ENCODE results near the gene GTPBP4. TPM values are rescaled to one million over a fixed set of nuclear protein-coding genes. Genes with fewer than 3 reads are reported as not detected.
A peak's percentile ranks its signal among the peaks of the same experiment; 100 is the strongest.

The GTPBP4 gene
- polyA plus RNA-seq, 6 donors from 2014 or later = 17.6 to 24.7 (median 22.0) TPM

DNA sequence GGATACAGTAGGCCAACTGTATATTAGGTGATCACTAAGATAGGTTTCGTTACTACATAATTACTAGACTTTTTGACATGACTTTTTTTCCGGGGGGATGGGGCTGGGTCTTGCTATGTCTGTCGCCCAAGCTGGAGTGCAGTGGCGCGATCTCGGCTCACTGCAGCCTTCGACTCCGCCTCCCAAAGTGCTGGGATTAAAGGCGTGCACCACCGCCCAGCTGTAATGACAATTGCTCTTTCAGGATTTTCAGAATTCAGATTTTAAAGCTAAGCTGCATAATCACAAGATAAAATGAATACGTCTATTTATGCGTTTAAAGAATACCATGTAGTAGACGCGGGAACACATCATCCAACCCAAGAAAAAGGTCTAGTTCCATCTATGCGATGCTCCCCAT is 59.7 kb downstream of the GTPBP4 start:
- Mint-ChIP-seq H3K9me3 (peaks cover 0 to 3% (median 0%) of the 10 kb centered on the region in 7 donors), H3K4me1 (peaks cover 42 to 68% (median 59%) of the 10 kb centered on the region in 3 donors), H3K27me3 (no peaks in the 10 kb centered on the region), H3K36me3 (peaks cover 0 to 5% of the 10 kb centered on the region in 2 donors), H3K4me3 (peak overlapping the region; percentile 91 to 97 (median 96)), H3K27ac (peak overlapping the region; percentile 98 to 100 (median 100))
- DNase-seq (no peak), ATAC-seq (ENCODE audit: low read depth in 2 of 2) (no peak)

DNA sequence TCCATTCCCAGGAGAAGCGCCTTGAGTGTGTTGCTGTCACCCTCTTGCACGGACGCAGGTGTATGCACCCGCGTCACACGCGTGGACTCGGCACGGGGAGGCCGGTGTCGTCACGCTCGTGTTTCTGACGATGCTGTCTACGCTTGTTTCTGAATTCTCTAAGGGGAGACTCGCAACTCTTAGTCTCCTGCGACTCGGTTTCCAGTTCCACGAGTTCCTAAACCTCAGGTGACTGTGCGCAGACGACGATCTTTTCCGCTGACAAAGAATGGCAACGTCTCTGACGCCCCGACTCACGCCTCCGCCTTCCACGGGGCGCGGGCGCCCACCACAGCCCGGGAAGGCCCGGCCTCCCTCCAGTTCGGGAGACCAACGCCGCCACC is 60.1 kb downstream of the GTPBP4 start:
- H3K4me3 Mint-ChIP-seq = peak overlapping the region; percentile 91 to 97 (median 96)
- ATAC-seq (ENCODE audit: low read depth in 2 of 2) (peak; percentile 29 to 30), DNase-seq (peak; percentile 69)
- peaks cover 0 to 3% (median 0%) of the 10 kb centered on the region in 7 donors for H3K9me3 Mint-ChIP-seq
- peak overlapping the region; percentile 98 to 100 (median 100) for H3K27ac Mint-ChIP-seq
- no peaks in the 10 kb centered on the region for H3K27me3 Mint-ChIP-seq
- peaks cover 41 to 68% (median 59%) of the 10 kb centered on the region in 3 donors for H3K4me1 Mint-ChIP-seq
- H3K36me3 Mint-ChIP-seq = peaks cover 0 to 2% of the 10 kb centered on the region in 2 donors

DNA sequence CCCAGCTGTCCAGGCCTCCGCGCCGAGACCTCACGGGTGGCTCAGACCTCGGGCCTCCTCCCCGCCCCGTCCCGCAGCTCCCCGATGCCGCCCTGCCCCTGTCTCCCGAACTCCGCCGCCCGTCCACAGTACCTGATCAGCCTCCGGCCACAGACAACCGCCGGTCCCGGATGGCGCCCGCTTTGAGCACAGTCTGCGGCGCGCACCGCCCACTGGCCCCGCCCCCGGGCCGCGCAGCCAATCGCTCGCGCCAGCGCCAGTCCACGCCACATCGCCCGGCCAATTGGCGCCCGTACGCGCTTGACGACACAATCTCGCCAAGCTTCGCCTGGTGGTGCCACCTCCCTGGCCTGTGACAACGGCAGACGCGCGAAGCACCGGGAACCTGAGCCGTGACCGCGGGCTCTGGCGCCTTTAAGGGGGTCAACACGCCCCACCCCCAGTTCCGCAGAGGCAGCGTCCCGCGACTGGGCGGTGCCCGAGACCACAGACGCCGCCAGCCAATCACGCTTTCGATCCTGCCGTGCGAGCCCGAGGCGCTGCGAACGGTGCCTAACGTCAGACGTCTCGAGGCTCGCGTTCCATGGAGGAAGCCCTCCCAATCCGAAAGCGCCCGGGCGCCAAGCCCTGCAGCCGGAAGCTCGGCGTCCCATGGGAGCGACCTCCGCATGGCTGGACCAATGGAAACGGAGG is 60.6 kb downstream of the GTPBP4 start, which contains the start of gene IDI1:
TSS of gene IDI1 (minus strand) at position 388 of the 693 bp plus-strand sequence. CDS start at position 272, 116 bp downstream.
- Mint-ChIP-seq H3K4me3 (peak within 1 kb of the TSS; percentile 91 to 97 (median 96)), H3K27ac (peak within 1 kb of the TSS; percentile 98 to 100 (median 100)), H3K4me1 (peaks cover 41 to 68% (median 59%) of the 10 kb centered on the region in 3 donors), H3K36me3 (no peaks in the 10 kb centered on the region), H3K27me3 (no peaks in the 10 kb centered on the region), H3K9me3 (peaks cover 0 to 3% (median 0%) of the 10 kb centered on the region in 7 donors)
- DNase-seq = peak; percentile 98
- ATAC-seq (ENCODE audit: low read depth in 2 of 2) = peak; percentile 76 to 77

DNA sequence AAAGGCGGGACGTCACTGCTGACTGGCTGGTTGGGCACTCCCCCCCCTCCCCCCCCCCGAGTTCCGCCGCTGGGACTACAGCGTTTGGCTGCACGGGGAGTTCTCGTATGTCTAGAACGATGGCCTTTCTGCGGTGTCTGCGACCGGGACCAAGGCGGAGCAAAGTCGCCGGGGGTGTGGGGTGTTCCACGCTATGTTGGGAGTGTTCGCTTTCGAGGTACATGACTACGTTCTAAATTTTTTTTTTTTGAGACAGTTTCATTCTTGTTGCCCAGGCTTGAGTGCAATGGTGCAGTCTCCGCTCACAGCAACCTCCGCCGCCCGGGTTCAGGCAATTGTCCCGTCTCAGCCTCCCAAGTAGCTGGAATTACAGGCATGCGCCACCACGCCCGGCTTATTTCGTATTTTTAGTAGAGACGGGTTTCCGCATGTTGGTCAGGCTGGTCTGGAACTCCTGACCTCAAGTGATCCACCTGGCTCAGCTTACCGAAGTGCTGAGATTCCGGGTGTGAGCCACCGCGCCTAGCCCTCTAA is 61.3 kb downstream of the GTPBP4 start:
- DNase-seq = no peak
- H3K27ac Mint-ChIP-seq = peak overlapping the region; percentile 98 to 100 (median 100)
- peak overlapping the region; percentile 91 to 97 (median 96) for H3K4me3 Mint-ChIP-seq
- no peak for ATAC-seq (ENCODE audit: low read depth in 2 of 2)
- H3K9me3 Mint-ChIP-seq = peaks cover 0 to 3% (median 0%) of the 10 kb centered on the region in 7 donors
- peaks cover 40 to 65% (median 59%) of the 10 kb centered on the region in 3 donors for H3K4me1 Mint-ChIP-seq
- H3K27me3 Mint-ChIP-seq = no peaks in the 10 kb centered on the region
- H3K36me3 Mint-ChIP-seq = no peaks in the 10 kb centered on the region

DNA sequence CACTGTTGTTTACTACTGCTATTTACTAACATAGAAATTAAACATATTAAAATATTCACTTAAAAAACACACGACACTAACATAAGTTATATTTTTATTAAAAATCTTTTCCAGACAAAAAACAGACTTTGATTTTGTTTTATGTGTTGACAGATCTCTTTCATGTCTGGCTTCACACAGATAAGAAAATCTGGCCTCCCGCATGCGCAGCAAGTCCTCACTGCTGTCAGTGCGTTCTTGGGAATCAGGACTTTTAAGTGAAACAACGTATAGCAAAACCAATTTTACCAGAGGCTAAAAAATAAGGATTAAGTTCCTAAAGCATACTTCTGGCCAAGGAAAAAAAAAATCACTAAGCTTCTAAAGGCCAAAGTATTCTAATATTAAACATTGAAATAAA is 61.9 kb downstream of the GTPBP4 start:
- no peaks in the 10 kb centered on the region for H3K36me3 Mint-ChIP-seq
- no peak for ATAC-seq (ENCODE audit: low read depth in 2 of 2)

DNA sequence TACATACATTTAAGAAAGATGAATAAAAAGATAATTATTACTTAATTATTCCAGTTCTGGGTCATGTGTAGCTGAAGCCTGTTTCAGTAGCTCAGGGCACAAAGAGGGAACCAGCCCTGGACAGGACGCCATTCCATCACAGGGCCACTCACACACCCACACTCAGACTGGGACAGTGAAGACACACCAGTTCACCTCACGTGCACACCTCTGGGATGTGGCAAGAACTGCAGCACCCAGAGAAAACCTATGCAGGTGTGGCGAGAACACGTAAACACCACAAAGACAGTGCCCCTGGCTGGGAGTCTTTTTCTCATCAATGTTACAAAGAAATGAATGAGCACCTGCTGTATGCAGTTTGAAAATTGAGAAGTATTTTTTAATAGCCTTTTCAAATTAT is 62.3 kb downstream of the GTPBP4 start:
- Mint-ChIP-seq H3K27me3 (no peaks in the 10 kb centered on the region), H3K4me3 (peak overlapping the region; percentile 52 to 96 (median 92)), H3K36me3 (no peaks in the 10 kb centered on the region), H3K4me1 (peaks cover 36 to 64% (median 58%) of the 10 kb centered on the region in 3 donors), H3K9me3 (peaks cover 0 to 3% (median 0%) of the 10 kb centered on the region in 7 donors), H3K27ac (peak overlapping the region in 5 of 6 donors; percentile 53 to 100 (median 99))
- ATAC-seq (ENCODE audit: low read depth in 2 of 2) (no peak), DNase-seq (no peak)

More for the DNA sequence above, 61.9 kb downstream of the GTPBP4 start:
- Mint-ChIP-seq H3K4me1 (peaks cover 38 to 65% (median 59%) of the 10 kb centered on the region in 3 donors), H3K27me3 (no peaks in the 10 kb centered on the region), H3K9me3 (peaks cover 0 to 3% (median 0%) of the 10 kb centered on the region in 7 donors), H3K27ac (peak overlapping the region in 5 of 6 donors; percentile 98 to 100 (median 100)), H3K4me3 (peak overlapping the region; percentile 91 to 97 (median 96))
- no peak for DNase-seq

GRCh38 chr10:1054684-1055083 is 66.5 kb downstream of the GTPBP4 start:
- Mint-ChIP-seq H3K27me3 (no peaks in the 10 kb centered on the region), H3K9me3 (no peaks in the 10 kb centered on the region), H3K4me3 (peak overlapping the region; percentile 35 to 99 (median 83)), H3K27ac (peak overlapping the region in 5 of 6 donors; percentile 16 to 95 (median 69)), H3K4me1 (peaks cover 41 to 73% (median 57%) of the 10 kb centered on the region in 3 donors), H3K36me3 (no peaks in the 10 kb centered on the region)
- DNase-seq (no peak), ATAC-seq (ENCODE audit: low read depth in 2 of 2) (no peak)

GRCh38 chr10:1056326-1057105 is 68.3 kb downstream of the GTPBP4 start, which contains the start of gene WDR37:
Gene WDR37, plus strand, starts transcription at chr10:1056385. Its CDS starts 15,771 bp downstream, at chr10:1072156.
- DNase-seq (peak; percentile 89), ATAC-seq (ENCODE audit: low read depth in 2 of 2) (peak; percentile 94)
- H3K4me1 Mint-ChIP-seq = peaks cover 52 to 80% (median 74%) of the 10 kb centered on the region in 3 donors
- H3K27me3 Mint-ChIP-seq = no peaks in the 10 kb centered on the region
- H3K27ac Mint-ChIP-seq = peak within 1 kb of the TSS; percentile 92 to 98 (median 96)
- H3K9me3 Mint-ChIP-seq = no peaks in the 10 kb centered on the region
- no peaks in the 10 kb centered on the region for H3K36me3 Mint-ChIP-seq
- H3K4me3 Mint-ChIP-seq = peak within 1 kb of the TSS; percentile 91 to 99 (median 96)

GRCh38 chr10:1057106-1057657 is 68.9 kb downstream of the GTPBP4 start:
- Mint-ChIP-seq H3K4me1 (peaks cover 50 to 79% (median 78%) of the 10 kb centered on the region in 3 donors), H3K27me3 (no peaks in the 10 kb centered on the region), H3K9me3 (no peaks in the 10 kb centered on the region), H3K4me3 (peak overlapping the region; percentile 91 to 99 (median 96)), H3K36me3 (no peaks in the 10 kb centered on the region), H3K27ac (peak overlapping the region; percentile 92 to 97 (median 96))
- ATAC-seq (ENCODE audit: low read depth in 2 of 2) (peak; percentile 19 to 28), DNase-seq (peak; percentile 49)

GRCh38 chr10:1058017-1058416 is 69.8 kb downstream of the GTPBP4 start:
- Mint-ChIP-seq H3K36me3 (no peaks in the 10 kb centered on the region), H3K27me3 (no peaks in the 10 kb centered on the region), H3K4me1 (peaks cover 46 to 78% (median 70%) of the 10 kb centered on the region in 3 donors), H3K9me3 (no peaks in the 10 kb centered on the region), H3K27ac (peak overlapping the region; percentile 41 to 97 (median 96)), H3K4me3 (peak overlapping the region; percentile 77 to 99 (median 96))
- ATAC-seq (ENCODE audit: low read depth in 2 of 2) (no peak), DNase-seq (no peak)

DNA sequence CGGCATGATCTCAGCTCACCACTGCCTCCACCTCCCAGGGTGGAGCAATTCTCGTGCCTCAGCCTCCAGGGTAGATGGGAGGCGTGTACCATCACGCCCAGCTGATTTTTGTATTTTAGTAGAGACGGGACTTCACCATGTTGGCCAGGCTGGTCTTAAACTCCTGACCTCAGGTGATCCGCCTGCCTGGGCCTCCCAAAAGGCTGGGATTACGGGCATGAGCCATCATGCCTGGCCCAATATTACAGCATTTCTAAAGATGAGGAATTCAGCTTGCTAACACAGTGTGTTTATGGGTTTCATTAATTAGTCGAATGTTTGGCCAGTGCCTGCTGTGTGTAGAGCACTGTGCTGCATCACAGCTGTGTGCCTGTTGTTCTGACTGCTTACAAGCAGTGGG is 71.7 kb downstream of the GTPBP4 start:
- no peaks in the 10 kb centered on the region for H3K27me3 Mint-ChIP-seq
- no peak overlapping the region for H3K4me3 Mint-ChIP-seq
- DNase-seq (no peak), ATAC-seq (ENCODE audit: low read depth in 2 of 2) (no peak)
- no peaks in the 10 kb centered on the region for H3K36me3 Mint-ChIP-seq
- H3K9me3 Mint-ChIP-seq = no peaks in the 10 kb centered on the region
- peak overlapping the region in 4 of 6 donors; percentile 53 to 91 (median 62) for H3K27ac Mint-ChIP-seq
- H3K4me1 Mint-ChIP-seq = peaks cover 37 to 65% (median 60%) of the 10 kb centered on the region in 3 donors

DNA sequence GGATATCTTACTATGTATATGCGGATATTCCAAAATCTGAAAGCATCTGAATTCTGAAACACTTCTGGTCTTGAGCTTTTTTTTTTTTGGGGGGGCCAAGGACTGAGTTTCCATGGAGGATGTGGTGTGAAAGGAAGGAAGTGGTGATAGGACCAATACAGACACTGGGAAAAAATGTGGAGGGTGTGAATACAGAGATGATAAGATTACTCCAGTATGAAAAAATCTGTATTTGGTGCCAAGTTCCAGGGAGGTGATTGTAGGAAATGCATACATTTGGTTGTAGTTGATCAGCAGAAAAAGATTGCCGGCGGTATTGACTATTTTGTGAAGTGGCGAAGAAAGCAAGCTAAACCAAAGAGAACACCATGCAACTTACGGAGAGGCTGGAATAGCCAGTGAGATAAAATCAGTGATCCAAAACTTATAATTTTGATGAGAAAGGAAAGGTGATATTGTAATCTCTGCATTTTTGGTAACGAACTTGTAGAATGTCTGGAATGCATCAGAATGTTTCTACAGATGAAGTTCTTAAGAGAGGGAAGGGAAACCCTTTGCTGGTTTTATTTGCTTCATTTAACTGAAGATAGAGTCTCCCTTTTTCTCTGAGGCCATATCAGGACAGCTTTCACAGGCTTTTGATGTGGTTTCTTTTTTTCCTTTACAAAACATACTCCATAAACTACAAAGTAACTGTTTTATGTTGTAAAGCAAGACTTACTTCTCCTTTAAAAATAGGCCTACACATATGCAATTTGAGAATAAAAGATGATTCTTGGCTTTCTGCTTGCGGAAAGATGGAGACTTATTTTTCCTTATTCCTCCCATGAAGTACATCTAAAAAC is 73.9 kb downstream of the GTPBP4 start:
- Mint-ChIP-seq H3K4me1 (peaks cover 35 to 55% (median 54%) of the 10 kb centered on the region in 3 donors), H3K27me3 (no peaks in the 10 kb centered on the region), H3K9me3 (no peaks in the 10 kb centered on the region), H3K4me3 (no peak overlapping the region), H3K27ac (peak overlapping the region in 1 of 6 donors; percentile 54), H3K36me3 (no peaks in the 10 kb centered on the region)
- ATAC-seq (ENCODE audit: low read depth in 2 of 2) (no peak), DNase-seq (no peak)

Measured in naive B cell (primary cell).